Measurements from ENCODE around the gene NKAIN2.

GRCh38 chr6:124823240-124824111 lies 1019.8 kb downstream of the NKAIN2 start:
- no peak for TF ChIP-seq CTCF (IDR thresholded peaks at IDR 0.05; ENCODE audit: extremely low read depth in 1 of 2, insufficient read depth in 1 of 2, low read depth in 1 of 2, low read length in 2 of 2)
- no peak for TF ChIP-seq POLR2A (IDR thresholded peaks at IDR 0.05; ENCODE audit: low read depth, low read length)
- TF ChIP-seq POLR2AphosphoS5 (IDR thresholded peaks at IDR 0.05; ENCODE audit: insufficient read depth, low read depth, low read length), result no peak
- no peak for TF ChIP-seq MAX (IDR thresholded peaks at IDR 0.05; ENCODE audit: insufficient read depth, insufficient read length)
